K562 treated with DMSO at 1 percent for 48 hours (cell line): Measurements from ENCODE around the gene LAMP2. TPM values are rescaled to one million over a fixed set of nuclear protein-coding genes. Genes with fewer than 3 reads are reported as not detected.

Source experiments
- total RNA-seq: library from RNA; unstranded; fragments of 300-600 nt; gene quantifications from 2 replicates; pipeline ENCODE4 v1.2.3, GENCODE V29; 2022; ENCODE audit warnings: low replicate concordance; ENCODE audit errors: extremely low read depth

LAMP2 gene
- not detected in 2 replicates for total RNA-seq

GRCh38 chrX:120468825-120469525 is at the start of gene LAMP2:
Gene LAMP2 (minus strand): TSS chrX:120469296. CDS start chrX:120469169, 127 bp downstream.

Other genes starting within 250 kb of the LAMP2 start
- not detected in 2 replicates for gene ZBTB33, start 218.5 kb downstream of the LAMP2 start, total RNA-seq
- gene TMEM255A, start 157.8 kb downstream of the LAMP2 start, total RNA-seq, result not detected in 2 replicates
- not detected in 2 replicates for gene ATP1B4, start 107.2 kb downstream of the LAMP2 start, total RNA-seq
- gene CUL4B, start 91.7 kb upstream of the LAMP2 start, total RNA-seq, result not detected in 2 replicates
- not detected in 2 replicates for gene MCTS1, start 134.8 kb upstream of the LAMP2 start, total RNA-seq
- not detected in 2 replicates for gene C1GALT1C1, start 160.8 kb upstream of the LAMP2 start, total RNA-seq